ENCODE measurements around the gene ROR1.
"Not testable (repeated sequence)": the region's sequence is repeated elsewhere in the genome, so short reads cannot be mapped to it uniquely, and the experiment has no call there.

The ROR1 gene

DNA sequence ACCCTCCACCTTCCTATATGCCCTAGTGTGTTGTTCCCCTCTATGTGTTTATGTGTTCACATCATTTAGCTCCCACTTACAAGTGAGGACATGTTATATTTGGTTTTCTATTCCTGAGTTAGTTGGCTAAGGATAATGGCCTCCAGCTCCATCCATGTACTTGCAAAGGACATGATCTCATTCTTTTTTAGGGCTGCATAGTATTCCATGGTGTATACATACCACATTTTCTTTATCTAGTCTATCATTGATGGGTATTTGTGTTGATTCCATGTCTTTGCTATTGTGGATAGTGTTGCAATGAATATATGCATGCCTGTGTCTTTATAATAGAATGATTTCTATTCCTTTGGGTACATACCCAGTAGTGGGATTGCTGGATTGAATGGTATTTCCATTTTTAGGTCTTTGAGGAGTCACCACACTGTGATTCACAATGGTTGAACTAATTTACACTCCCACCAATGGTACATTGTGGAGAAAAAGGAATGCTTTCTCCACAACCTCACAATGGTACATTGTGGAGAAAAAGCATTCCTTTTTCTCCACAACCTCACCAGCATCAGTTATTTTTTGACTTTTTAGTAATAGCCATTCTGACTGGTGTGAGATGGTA is 52.5 kb downstream of the ROR1 start:
- DNase-seq: not testable (repeated sequence)

- DNase-seq: peak; percentile 55
These were observed 53.8 kb downstream of the ROR1 start for GRCh38 chr1:63827411-63828321.

GRCh38 chr1:63828322-63829044 is 54.7 kb downstream of the ROR1 start:
- no peak for DNase-seq

DNA sequence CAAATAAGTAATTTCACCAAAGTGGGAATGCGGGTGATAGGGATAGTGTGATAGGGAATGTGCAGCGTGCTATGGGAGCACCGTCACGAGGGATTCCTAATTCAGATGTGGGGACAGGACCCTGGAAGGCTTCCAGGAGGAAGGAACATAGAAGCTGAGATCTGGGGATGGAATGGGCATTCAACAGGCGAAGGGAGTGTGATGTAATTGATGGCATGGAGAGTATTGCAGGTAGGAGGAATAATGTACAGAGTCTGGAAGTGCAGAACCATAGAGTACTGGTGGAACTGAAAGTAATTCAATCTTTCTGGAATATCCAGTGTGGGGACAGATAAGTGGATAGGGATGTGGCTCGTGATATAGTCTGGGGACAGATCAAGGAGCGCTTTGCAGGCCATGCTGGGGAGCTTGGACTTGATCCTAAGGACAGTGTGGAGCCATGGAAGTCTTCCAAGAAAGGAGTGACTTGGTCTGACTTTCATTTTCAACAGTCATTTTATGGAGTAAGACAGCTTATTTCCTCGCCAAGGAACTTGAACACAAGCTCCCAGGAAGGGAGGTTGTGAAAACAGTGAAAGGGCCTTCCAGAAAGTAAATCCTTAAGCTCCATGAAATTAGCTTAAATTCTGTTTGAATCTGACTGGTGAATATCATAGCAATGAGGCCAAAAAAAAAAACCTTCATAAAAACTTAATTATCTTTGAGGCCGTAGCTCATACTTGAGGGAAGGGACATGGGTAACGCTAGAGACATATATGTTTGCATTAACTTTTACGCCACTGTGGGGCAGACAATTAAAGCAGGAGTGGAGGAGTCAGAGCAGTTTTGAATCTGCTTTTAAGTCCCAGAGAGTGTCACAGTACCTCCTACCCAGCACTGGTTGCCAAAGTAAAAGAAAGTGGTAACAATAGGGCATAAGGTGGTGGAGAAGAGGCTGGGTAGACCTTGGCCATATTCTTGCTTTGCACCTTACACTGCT is 55.8 kb downstream of the ROR1 start:
- DNase-seq: peak; percentile 49

GRCh38 chr1:63831409-63831808 is 57.6 kb downstream of the ROR1 start:
- no peak for DNase-seq

DNA sequence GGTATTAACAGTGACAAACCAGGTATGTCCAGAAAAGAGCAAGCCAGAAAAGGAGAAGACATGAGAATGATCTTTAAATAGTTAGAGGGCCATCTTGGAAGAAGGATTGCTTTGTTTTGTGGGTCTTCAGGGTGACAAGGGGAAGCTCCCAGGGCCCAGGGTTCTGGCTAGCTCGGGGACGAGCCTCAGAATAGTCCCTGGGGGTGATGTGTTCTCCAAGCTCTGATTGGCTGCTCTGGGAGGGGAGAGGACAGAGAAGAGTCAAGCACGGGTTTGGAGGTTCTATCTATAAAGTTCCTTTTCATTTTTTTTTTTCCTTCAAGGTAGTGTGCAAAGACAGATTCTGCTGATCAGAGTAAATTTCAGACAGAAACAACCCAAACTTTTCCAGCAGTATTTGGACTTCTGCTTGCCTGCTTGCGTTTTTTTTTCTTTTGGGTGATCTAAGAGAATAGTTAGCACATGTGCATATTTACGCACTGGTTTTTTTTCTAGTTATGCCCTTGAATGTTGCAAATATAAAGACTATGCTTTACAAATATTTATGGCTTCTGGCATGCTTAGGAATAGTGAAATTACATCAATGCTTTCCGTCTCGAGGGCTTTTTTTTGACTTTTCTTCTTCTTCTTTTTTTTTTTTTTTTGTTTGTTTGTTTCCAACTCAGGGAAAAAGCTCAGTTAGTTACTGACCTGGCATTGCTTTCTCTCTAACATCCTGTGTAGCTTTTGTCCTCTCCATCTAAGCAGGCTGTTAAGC is 59.7 kb downstream of the ROR1 start:
- DNase-seq: no peak

DNA sequence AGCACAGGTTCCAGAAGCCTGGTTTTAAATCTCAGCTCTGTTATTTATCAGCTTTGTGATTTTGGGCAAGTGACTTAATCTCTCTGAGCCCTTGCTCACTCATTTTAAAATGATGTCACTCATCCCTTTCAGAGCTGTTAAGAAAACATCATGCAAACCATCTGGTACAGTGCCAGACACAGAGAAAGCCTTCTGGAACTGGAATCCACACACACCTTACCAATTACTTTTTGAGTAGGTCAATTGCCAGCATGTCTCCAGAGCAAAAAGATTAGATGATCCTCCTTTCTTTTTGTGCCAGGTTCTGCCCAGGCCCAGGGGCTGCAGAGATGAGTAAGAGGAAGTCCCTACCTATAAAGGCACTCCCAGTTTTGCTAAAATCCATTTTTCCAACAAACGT is 61.3 kb downstream of the ROR1 start:
- no peak for DNase-seq

DNA sequence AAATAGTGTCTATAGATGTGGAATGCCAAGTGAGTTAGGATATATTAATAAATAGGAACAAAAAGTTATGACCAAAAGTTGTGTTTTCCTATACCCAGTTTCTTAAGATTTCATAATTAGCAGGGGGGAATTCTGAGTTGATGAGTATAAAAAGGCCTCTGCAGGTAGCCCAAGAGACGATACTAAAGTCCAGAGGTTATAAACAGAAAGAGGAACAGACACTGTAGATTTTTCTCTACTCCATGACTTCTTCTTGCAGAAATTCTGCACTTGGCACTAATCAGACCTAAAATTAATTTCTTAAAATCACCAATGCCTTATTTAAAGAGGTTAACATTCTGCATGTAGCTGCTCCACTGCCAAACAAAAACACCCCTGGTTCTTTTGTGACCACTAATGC is 62.6 kb downstream of the ROR1 start:
- no peak for DNase-seq

GRCh38 chr1:63836830-63837229 is 63.0 kb downstream of the ROR1 start:
- DNase-seq: no peak

GRCh38 chr1:63843010-63843409 is 69.2 kb downstream of the ROR1 start:
- DNase-seq: no peak

GRCh38 chr1:63843884-63844283 is 70.1 kb downstream of the ROR1 start:
- no peak for DNase-seq

DNA sequence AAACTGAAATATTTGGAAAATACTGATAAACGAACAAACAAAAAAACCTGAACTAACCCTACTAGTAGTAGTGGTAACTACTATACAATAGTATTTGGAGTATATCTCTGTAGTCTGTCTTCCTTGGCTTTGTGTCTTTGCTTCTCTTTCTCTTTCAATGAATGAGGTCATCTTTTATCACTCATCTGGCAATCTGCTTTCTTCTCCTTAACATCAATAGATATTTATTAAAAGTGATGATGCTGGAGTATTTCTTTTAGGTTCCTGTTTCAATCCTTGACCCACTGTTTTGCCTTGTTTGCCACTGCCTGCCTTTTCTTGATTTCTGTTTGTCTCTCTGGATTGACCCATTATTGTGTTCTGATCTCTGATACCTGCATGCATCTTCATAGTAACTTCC is 71.5 kb downstream of the ROR1 start:
- no peak for DNase-seq

GRCh38 chr1:63847308-63847910 is 73.6 kb downstream of the ROR1 start:
- DNase-seq: no peak

GRCh38 chr1:63848733-63849132 is 74.9 kb downstream of the ROR1 start:
- no peak for DNase-seq

DNA sequence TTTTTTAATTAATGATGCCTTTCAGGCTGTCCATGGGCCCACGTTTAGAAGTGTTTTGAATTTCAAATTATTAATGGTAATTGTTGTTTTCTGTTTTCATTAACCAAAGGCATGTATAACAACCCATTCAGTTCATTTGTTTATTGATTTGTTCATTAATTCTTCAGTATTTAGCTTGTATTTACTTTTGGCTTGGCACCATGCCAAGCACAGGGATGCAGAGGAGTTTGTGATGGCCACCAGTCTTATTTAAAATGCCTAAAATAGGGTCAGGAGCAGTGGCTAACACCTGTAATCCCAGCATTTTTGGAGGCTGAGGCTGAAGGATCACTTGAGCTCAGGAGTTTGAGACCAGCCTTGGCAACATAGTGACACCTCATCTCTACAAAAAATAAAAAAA is 75.3 kb downstream of the ROR1 start:
- no peak for DNase-seq

GRCh38 chr1:63854091-63854490 is 80.3 kb downstream of the ROR1 start:
- DNase-seq: no peak

GRCh38 chr1:63855942-63856341 is 82.1 kb downstream of the ROR1 start:
- DNase-seq: no peak

GRCh38 chr1:63856924-63857323 is 83.1 kb downstream of the ROR1 start:
- DNase-seq: no peak

DNA sequence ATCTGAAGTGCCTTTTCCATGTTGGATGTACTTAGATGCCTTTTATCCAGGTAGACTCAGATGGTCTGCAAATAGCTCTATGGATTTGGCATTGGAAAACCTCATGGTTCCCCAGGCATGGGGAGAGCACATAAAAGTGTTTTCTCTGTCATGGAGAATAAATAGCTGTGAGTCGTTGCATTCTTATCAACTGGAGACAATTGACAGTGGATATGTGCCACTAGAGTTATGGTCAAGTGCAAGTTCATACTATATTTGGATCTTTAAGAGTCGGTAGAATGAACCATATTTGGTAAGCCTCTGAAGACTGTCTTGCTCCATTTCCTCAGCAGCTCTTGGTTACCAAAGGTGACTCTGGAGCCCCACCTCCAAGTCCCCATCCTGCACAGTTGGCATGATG is 83.7 kb downstream of the ROR1 start:
- DNase-seq: no peak

- DNase-seq: no peak
These were observed 84.3 kb downstream of the ROR1 start for GRCh38 chr1:63858153-63858552.

Data from femur (tissue), 1 donor.